Liver (tissue), 3 donors: ENCODE data around the gene FGF12.
"Not testable (repeated sequence)": the region's sequence is repeated elsewhere in the genome, so short reads cannot be mapped to it uniquely, and the experiment has no call there.

Experiments
- FOXA1 ChIP-seq: IDR thresholded peaks from 2 replicates; pipeline ENCODE4 v1.6.1; 2016; ENCODE audit warnings: antibody characterized with exemption
- FOXA2 ChIP-seq: IDR thresholded peaks from 2 replicates; pipeline ENCODE4 v1.6.1; 2016; ENCODE audit warnings: antibody characterized with exemption
- HNF4A ChIP-seq, 2 donors: conservative IDR thresholded peaks; 2 replicates each; pipeline ENCODE4 v1.6.1; 2016; ENCODE audit warnings: antibody characterized with exemption in 2 of 2, mild to moderate bottlenecking in 2 of 2
- JUND ChIP-seq, 2 donors: IDR thresholded peaks; 2 replicates each; pipeline ENCODE4 v1.6.1; 2016; ENCODE audit warnings: antibody characterized with exemption in 2 of 2
- RAD21 ChIP-seq, 2 donors: IDR thresholded peaks; 2 replicates each; pipeline ENCODE4 v1.6.1; 2016; ENCODE audit warnings: antibody characterized with exemption in 2 of 2, mild to moderate bottlenecking in 2 of 2
- TAF1 ChIP-seq: conservative IDR thresholded peaks from 2 replicates; pipeline ENCODE4 v1.6.1; 2016; ENCODE audit warnings: antibody characterized with exemption, mild to moderate bottlenecking
- TF ChIP-seq, protein P1 (sequence below): fragments of 150-350 bp; IDR thresholded peaks from 2 replicates; pipeline ENCODE4 v1.5.1; 2017; ENCODE audit warnings: improper control_type of control experiment, low read depth, low read length; ENCODE audit not compliant: missing input control
- TF ChIP-seq, protein P2 (sequence below): IDR thresholded peaks from 2 replicates; pipeline ENCODE4 v1.6.1; 2016; ENCODE audit warnings: antibody characterized with exemption
- TF ChIP-seq, protein P3 (sequence below): IDR thresholded peaks from 2 replicates; pipeline ENCODE4 v1.6.1; 2016; ENCODE audit warnings: antibody characterized with exemption
- donor health status: healthy.
- donor health status: healthy.

DNA sequence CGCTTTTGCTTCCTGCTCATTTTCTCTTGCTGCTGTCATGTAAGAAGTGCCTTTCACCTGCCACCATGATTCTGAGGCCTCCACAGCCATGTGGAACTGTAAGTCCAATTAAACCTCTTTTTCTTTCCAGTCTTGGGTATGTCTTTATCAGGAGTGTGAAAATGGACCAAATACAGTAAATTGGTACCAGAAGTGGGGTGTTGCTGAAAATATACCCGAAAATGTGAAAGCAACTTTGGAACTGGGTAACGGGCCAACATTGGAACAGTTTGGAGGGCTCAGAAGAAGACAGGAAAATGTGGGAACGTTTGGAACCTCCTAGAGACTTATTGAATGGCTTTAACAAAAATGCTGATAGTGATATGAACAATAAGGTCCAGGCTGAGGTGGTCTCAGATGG lies 47.0 kb upstream of the FGF12 start:
- not testable (repeated sequence) for TF ChIP-seq FOXA2; HNF4A (conservative IDR thresholded peaks at IDR 0.05); RAD21 (IDR thresholded peaks at IDR 0.05); JUND (IDR thresholded peaks at IDR 0.05); TAF1; FOXA1
- TF ChIP-seq, protein P1, sequence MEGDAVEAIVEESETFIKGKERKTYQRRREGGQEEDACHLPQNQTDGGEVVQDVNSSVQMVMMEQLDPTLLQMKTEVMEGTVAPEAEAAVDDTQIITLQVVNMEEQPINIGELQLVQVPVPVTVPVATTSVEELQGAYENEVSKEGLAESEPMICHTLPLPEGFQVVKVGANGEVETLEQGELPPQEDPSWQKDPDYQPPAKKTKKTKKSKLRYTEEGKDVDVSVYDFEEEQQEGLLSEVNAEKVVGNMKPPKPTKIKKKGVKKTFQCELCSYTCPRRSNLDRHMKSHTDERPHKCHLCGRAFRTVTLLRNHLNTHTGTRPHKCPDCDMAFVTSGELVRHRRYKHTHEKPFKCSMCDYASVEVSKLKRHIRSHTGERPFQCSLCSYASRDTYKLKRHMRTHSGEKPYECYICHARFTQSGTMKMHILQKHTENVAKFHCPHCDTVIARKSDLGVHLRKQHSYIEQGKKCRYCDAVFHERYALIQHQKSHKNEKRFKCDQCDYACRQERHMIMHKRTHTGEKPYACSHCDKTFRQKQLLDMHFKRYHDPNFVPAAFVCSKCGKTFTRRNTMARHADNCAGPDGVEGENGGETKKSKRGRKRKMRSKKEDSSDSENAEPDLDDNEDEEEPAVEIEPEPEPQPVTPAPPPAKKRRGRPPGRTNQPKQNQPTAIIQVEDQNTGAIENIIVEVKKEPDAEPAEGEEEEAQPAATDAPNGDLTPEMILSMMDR, result not testable (repeated sequence)
- TF ChIP-seq, protein P2, sequence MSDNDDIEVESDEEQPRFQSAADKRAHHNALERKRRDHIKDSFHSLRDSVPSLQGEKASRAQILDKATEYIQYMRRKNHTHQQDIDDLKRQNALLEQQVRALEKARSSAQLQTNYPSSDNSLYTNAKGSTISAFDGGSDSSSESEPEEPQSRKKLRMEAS, result not testable (repeated sequence)
- TF ChIP-seq, protein P3, sequence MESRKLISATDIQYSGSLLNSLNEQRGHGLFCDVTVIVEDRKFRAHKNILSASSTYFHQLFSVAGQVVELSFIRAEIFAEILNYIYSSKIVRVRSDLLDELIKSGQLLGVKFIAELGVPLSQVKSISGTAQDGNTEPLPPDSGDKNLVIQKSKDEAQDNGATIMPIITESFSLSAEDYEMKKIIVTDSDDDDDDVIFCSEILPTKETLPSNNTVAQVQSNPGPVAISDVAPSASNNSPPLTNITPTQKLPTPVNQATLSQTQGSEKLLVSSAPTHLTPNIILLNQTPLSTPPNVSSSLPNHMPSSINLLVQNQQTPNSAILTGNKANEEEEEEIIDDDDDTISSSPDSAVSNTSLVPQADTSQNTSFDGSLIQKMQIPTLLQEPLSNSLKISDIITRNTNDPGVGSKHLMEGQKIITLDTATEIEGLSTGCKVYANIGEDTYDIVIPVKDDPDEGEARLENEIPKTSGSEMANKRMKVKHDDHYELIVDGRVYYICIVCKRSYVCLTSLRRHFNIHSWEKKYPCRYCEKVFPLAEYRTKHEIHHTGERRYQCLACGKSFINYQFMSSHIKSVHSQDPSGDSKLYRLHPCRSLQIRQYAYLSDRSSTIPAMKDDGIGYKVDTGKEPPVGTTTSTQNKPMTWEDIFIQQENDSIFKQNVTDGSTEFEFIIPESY, result not testable (repeated sequence)
